HepG2 (cell line): ENCODE data around the gene TRIM54. TPM values are rescaled to one million over a fixed set of nuclear protein-coding genes. Genes with fewer than 3 reads are reported as not detected.
A peak's percentile ranks its signal among the peaks of the same experiment; 100 is the strongest.

Experiments used
- EZH2 ChIP-seq: conservative IDR thresholded peaks from 2 replicates; pipeline ENCODE4 v1.6.1; 2012; ENCODE audit warnings: mild to moderate bottlenecking, low read depth, low read length, moderate library complexity
- KDM4B ChIP-seq: sonication (generic); formaldehyde crosslinking; IDR thresholded peaks from 2 replicates; pipeline ENCODE4 v1.4.0; 2020; ENCODE audit warnings: missing genetic modification reagents
- KLF11 ChIP-seq: IDR thresholded peaks from 2 replicates; pipeline ENCODE4 v1.6.1; 2016; ENCODE audit warnings: missing compliant biosample characterization
- MATR3 ChIP-seq: sonication (generic); formaldehyde crosslinking; IDR thresholded peaks from 2 replicates; pipeline ENCODE4 v1.4.0; 2020; ENCODE audit warnings: missing genetic modification reagents
- MXD1 ChIP-seq: sonication (generic); formaldehyde crosslinking; IDR thresholded peaks from 2 replicates; pipeline ENCODE4 v1.4.0; 2020; ENCODE audit warnings: mild to moderate bottlenecking, missing genetic modification reagents
- NFIC ChIP-seq: IDR thresholded peaks from 2 replicates; pipeline ENCODE4 v1.6.1; 2012; ENCODE audit warnings: mild to moderate bottlenecking, low read length, inconsistent platforms
- RARA ChIP-seq: IDR thresholded peaks from 2 replicates; pipeline ENCODE4 v1.6.1; 2016; ENCODE audit warnings: missing genetic modification reagents, missing compliant biosample characterization
- RBFOX2 ChIP-seq: fragments of 200-400 bp; formaldehyde crosslinking; IDR thresholded peaks from 2 replicates; pipeline ENCODE4 v1.6.1; 2017; ENCODE audit warnings: low read depth, mild to moderate bottlenecking, low read length
- RELA ChIP-seq: sonication (generic); formaldehyde crosslinking; IDR thresholded peaks from 2 replicates; pipeline ENCODE4 v1.4.0; 2020; ENCODE audit warnings: missing genetic modification reagents
- SALL2 ChIP-seq: sonication (generic); formaldehyde crosslinking; IDR thresholded peaks from 2 replicates; pipeline ENCODE4 v1.8.1; 2023; ENCODE audit warnings: mild to moderate bottlenecking, missing genetic modification reagents, inconsistent platforms
- SATB2 ChIP-seq: sonication (generic); formaldehyde crosslinking; IDR thresholded peaks from 2 replicates; pipeline ENCODE4 v1.5.0; 2020; ENCODE audit warnings: missing genetic modification reagents
- SP4 ChIP-seq: sonication (generic); formaldehyde crosslinking; IDR thresholded peaks from 2 replicates; pipeline ENCODE4 v1.8.1; 2023; ENCODE audit warnings: mild to moderate bottlenecking, missing genetic modification reagents
- TFE3 ChIP-seq: IDR thresholded peaks from 2 replicates; pipeline ENCODE4 v1.6.1; 2016
- U2AF2 ChIP-seq: fragments of 200-400 bp; formaldehyde crosslinking; IDR thresholded peaks from 2 replicates; pipeline ENCODE4 v1.6.1; 2017; ENCODE audit warnings: low read depth, mild to moderate bottlenecking, low read length
- YEATS2 ChIP-seq: sonication (generic); formaldehyde crosslinking; IDR thresholded peaks from 2 replicates; pipeline ENCODE4 v1.4.0; 2020; ENCODE audit warnings: missing genetic modification reagents, borderline replicate concordance
- ZBTB14 ChIP-seq: sonication (generic); formaldehyde crosslinking; IDR thresholded peaks from 2 replicates; pipeline ENCODE4 v1.4.0; 2020; ENCODE audit warnings: missing genetic modification reagents
- ZBTB42 ChIP-seq: sonication (generic); formaldehyde crosslinking; IDR thresholded peaks from 2 replicates; pipeline ENCODE4 v1.5.0; 2020; ENCODE audit warnings: mild to moderate bottlenecking, missing genetic modification reagents
- ZNF3 ChIP-seq: IDR thresholded peaks from 2 replicates; pipeline ENCODE4 v1.7.0; 2017; ENCODE audit warnings: inconsistent platforms
- ZNF484 ChIP-seq: sonication (generic); formaldehyde crosslinking; IDR thresholded peaks from 2 replicates; pipeline ENCODE4 v1.5.1; 2020; ENCODE audit warnings: mild to moderate bottlenecking, low read depth, missing genetic modification reagents, borderline replicate concordance
- ZNF589 ChIP-seq: sonication (generic); formaldehyde crosslinking; conservative IDR thresholded peaks from 2 replicates; pipeline ENCODE4 v1.8.0; 2022; ENCODE audit warnings: mild to moderate bottlenecking, moderate library complexity, missing genetic modification reagents
- ZNF703 ChIP-seq: sonication (generic); formaldehyde crosslinking; IDR thresholded peaks from 2 replicates; pipeline ENCODE4 v1.5.1; 2020; ENCODE audit warnings: missing genetic modification reagents, mild to moderate bottlenecking, moderate library complexity, borderline replicate concordance
- ZNF724P ChIP-seq: sonication (generic); formaldehyde crosslinking; IDR thresholded peaks from 2 replicates; pipeline ENCODE4 v1.8.0; 2022; ENCODE audit warnings: missing genetic modification reagents, borderline replicate concordance
- ZNF761 ChIP-seq: sonication (generic); formaldehyde crosslinking; conservative IDR thresholded peaks from 2 replicates; pipeline ENCODE4 v1.4.0; 2020; ENCODE audit warnings: mild to moderate bottlenecking, missing genetic modification reagents
- ZNF782 ChIP-seq: sonication (generic); formaldehyde crosslinking; IDR thresholded peaks from 2 replicates; pipeline ENCODE4 v1.4.0; 2020; ENCODE audit warnings: missing genetic modification reagents, mild to moderate bottlenecking, borderline replicate concordance
- ZNF788 ChIP-seq: sonication (generic); formaldehyde crosslinking; IDR thresholded peaks from 2 replicates; pipeline ENCODE4 v1.5.0; 2020; ENCODE audit warnings: mild to moderate bottlenecking, missing genetic modification reagents, borderline replicate concordance
- ZNF878 ChIP-seq: sonication (generic); formaldehyde crosslinking; IDR thresholded peaks from 2 replicates; pipeline ENCODE4 v1.8.1; 2023; ENCODE audit warnings: mild to moderate bottlenecking, missing genetic modification reagents, moderate library complexity
- polyA plus RNA-seq, 8 experiments: library from polyadenylated mRNA; depleted of rRNA in 3 of 8; stranded (reverse) in 7 of 8; unstranded in 1 of 8; fragments of >200 nt; fragmentation: Illumina TruSeq in 4 of 8; extraction: Trizol in 4 of 8; gene quantifications; 2 replicates each; pipeline versions ENCODE4 v1.2.1 to v1.2.3, GENCODE V29; 2011 to 2016; ENCODE audit warnings: low read depth in 4 of 8, missing spikeins in 1 of 8, mixed read lengths in 1 of 8; ENCODE audit not compliant: insufficient read depth in 1 of 8
- total RNA-seq, 5 experiments: library from RNA; depleted of rRNA; stranded (reverse); fragments of >200 nt; fragmentation: Illumina TruSeq; extraction: Trizol; gene quantifications; 2 replicates each; pipeline ENCODE4 v1.2.3, GENCODE V29; 2016; ENCODE audit warnings: low read depth in 1 of 5
- TF ChIP-seq, protein P1 (sequence below): conservative IDR thresholded peaks from 2 replicates; pipeline ENCODE4 v1.6.1; 2018; ENCODE audit warnings: missing genetic modification reagents
- TF ChIP-seq, protein P2 (sequence below): IDR thresholded peaks from 2 replicates; pipeline ENCODE4 v1.6.1; 2012; ENCODE audit warnings: inconsistent platforms

The TRIM54 gene
- total and polyA plus RNA-seq, 2 of the 13 experiments (the other 11 are each of a cell fraction or from before 2014, with no cell fraction given): 0.07 to 0.13 TPM

- TF ChIP-seq KLF11 (CRISPR knock-in tag) (no peak), RARA (CRISPR knock-in tag) (0 out of 2 replicates have a peak, but pooled peaks have one; percentile 1), ZNF3 (CRISPR knock-in tag) (0 out of 2 replicates have a peak, but pooled peaks have one; percentile 60), TFE3 (CRISPR knock-in tag) (no peak), ZBTB42 (no peak), ZNF703 (no peak), SATB2 (CRISPR knock-in tag) (no peak), SALL2 (no peak), YEATS2 (CRISPR knock-in tag) (no peak), MXD1 (CRISPR knock-in tag) (no peak), KDM4B (CRISPR knock-in tag) (no peak), RBFOX2 (no peak), ZNF782 (CRISPR knock-in tag) (no peak; the same call in 1 of the 2 replicates), ZNF589 (CRISPR knock-in tag) (no peak), EZH2 (no peak), ZNF761 (CRISPR knock-in tag) (no peak), RELA (CRISPR knock-in tag) (no peak), NFIC (peak; percentile 53; the same call in 1 of the 2 replicates), SP4 (CRISPR knock-in tag) (no peak), ZNF878 (CRISPR knock-in tag) (0 out of 2 replicates have a peak, but pooled peaks have one; percentile 44), ZNF484 (CRISPR knock-in tag) (no peak), ZNF724P (CRISPR knock-in tag) (no peak), ZNF788 (CRISPR knock-in tag) (no peak), MATR3 (CRISPR knock-in tag) (no peak), ZBTB14 (no peak), U2AF2 (no peak)
- TF ChIP-seq, protein P1, sequence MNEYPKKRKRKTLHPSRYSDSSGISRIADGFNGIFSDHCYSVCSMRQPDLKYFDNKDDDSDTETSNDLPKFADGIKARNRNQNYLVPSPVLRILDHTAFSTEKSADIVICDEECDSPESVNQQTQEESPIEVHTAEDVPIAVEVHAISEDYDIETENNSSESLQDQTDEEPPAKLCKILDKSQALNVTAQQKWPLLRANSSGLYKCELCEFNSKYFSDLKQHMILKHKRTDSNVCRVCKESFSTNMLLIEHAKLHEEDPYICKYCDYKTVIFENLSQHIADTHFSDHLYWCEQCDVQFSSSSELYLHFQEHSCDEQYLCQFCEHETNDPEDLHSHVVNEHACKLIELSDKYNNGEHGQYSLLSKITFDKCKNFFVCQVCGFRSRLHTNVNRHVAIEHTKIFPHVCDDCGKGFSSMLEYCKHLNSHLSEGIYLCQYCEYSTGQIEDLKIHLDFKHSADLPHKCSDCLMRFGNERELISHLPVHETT: no peak
- TF ChIP-seq, protein P2, sequence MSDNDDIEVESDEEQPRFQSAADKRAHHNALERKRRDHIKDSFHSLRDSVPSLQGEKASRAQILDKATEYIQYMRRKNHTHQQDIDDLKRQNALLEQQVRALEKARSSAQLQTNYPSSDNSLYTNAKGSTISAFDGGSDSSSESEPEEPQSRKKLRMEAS: no peak
Measured at GRCh38 chr2:27323596-27324285, 41.5 kb downstream of the TRIM54 start (continued).
